PC-3 (cell line): ENCODE data around the gene PDE11A. TPM values are rescaled to one million over a fixed set of nuclear protein-coding genes. Genes with fewer than 3 reads are reported as not detected.

Experiments used
- ATAC-seq: fragments of 200-7000 bp; cut with Tn5 transposase; 2 replicates; pipeline ENCODE4 v1.9.1; 2020; ENCODE audit warnings: mild to moderate bottlenecking, moderate library complexity
- BruUV-seq: library from RNA; stranded (reverse); fragments of 400-500 nt; replicated peaks from 2 replicates; lab custom pipeline; 2021; lab: Mats Ljungman, UMichigan
- CTCF ChIA-PET: fragments of 300-600 bp; sonication (Branson Sonifier 250); formaldehyde crosslinking; loops from one replicate; lab custom pipeline; 2022; ENCODE audit warnings: antibody characterized with exemption; lab: Charles Lee
- POLR2A ChIA-PET: fragments of 300-600 bp; sonication (Branson Sonifier 250); formaldehyde crosslinking; loops from one replicate; lab custom pipeline; 2022; ENCODE audit warnings: antibody characterized with exemption; ENCODE audit not compliant: unreplicated experiment; lab: Charles Lee
- DNase-seq: peaks from one replicate; pipeline ENCODE4 v3.0.0-alpha.2; 2015
- H2AFZ ChIP-seq: fragments of 300-600 bp; sonication (generic); 2 replicates; pipeline ENCODE4 v1.6.0; 2016; ENCODE audit warnings: antibody characterized with exemption, low read length
- H3F3A ChIP-seq: fragments of 300-600 bp; sonication (generic); one replicate; pipeline ENCODE4 v1.6.0; 2017; ENCODE audit warnings: antibody characterized with exemption, low read length, control low read depth, mild to moderate bottlenecking; ENCODE audit not compliant: unreplicated experiment
- H3K27ac ChIP-seq: fragments of 300-600 bp; sonication (generic); 2 replicates; pipeline ENCODE4 v1.5.1; 2016; ENCODE audit warnings: mild to moderate bottlenecking, low read length
- H3K27me3 ChIP-seq: fragments of 300-600 bp; sonication (generic); 2 replicates; pipeline ENCODE4 v1.6.1; 2016; ENCODE audit warnings: low read length, mixed read lengths
- H3K36me3 ChIP-seq: fragments of 300-600 bp; sonication (generic); 2 replicates; pipeline ENCODE4 v1.6.1; 2016; ENCODE audit warnings: low read depth, mixed run types, low read length, mixed read lengths
- H3K4me1 ChIP-seq: fragments of 300-600 bp; sonication (generic); 2 replicates; pipeline ENCODE4 v1.5.1; 2016; ENCODE audit warnings: low read length; ENCODE audit not compliant: insufficient read depth
- H3K4me2 ChIP-seq: fragments of 300-600 bp; sonication (generic); 2 replicates; pipeline ENCODE4 v1.6.0; 2016; ENCODE audit warnings: low read length
- H3K4me3 ChIP-seq: fragments of 300-600 bp; sonication (generic); 2 replicates; pipeline ENCODE4 v1.5.1; 2016; ENCODE audit warnings: mild to moderate bottlenecking, low read length, mixed read lengths
- H3K79me2 ChIP-seq: fragments of 300-600 bp; sonication (generic); 2 replicates; pipeline ENCODE4 v1.6.1; 2017; ENCODE audit warnings: low read length, mixed read lengths
- H3K9ac ChIP-seq: fragments of 300-600 bp; sonication (generic); 2 replicates; pipeline ENCODE4 v1.6.0; 2016; ENCODE audit warnings: mild to moderate bottlenecking, low read length
- H3K9me2 ChIP-seq: fragments of 300-600 bp; sonication (generic); replicated peaks from 2 replicates; pipeline ENCODE4 v1.6.1; 2016; ENCODE audit warnings: mixed run types, low read length, mixed read lengths
- H3K9me3 ChIP-seq: fragments of 300-600 bp; sonication (generic); 2 replicates; pipeline ENCODE4 v1.6.1; 2016; ENCODE audit warnings: low read length, mixed read lengths
- H4K20me1 ChIP-seq: fragments of 300-600 bp; sonication (generic); 2 replicates; pipeline ENCODE4 v1.6.1; 2016; ENCODE audit warnings: low read length, mixed read lengths
- EZH2 ChIP-seq: fragments of 300-600 bp; sonication (generic); IDR thresholded peaks from one replicate; pipeline ENCODE4 v1.6.1; 2017; ENCODE audit warnings: antibody characterized with exemption, mild to moderate bottlenecking, low read length; ENCODE audit not compliant: unreplicated experiment
- EZH2phosphoT487 ChIP-seq: fragments of 300-600 bp; sonication (generic); IDR thresholded peaks from 2 replicates; pipeline ENCODE4 v1.6.1; 2018; ENCODE audit warnings: mild to moderate bottlenecking, antibody characterized with exemption, low read length, borderline replicate concordance
- intact Hi-C: fragments of 100-400 bp; cut with micrococcal nuclease; formaldehyde crosslinking; loops from 2 replicates; pipeline ENCODE4 v1.9.0; 2023
- total RNA-seq: library from RNA; depleted of rRNA; stranded (reverse); fragments of >200 nt; gene quantifications from 2 replicates; pipeline ENCODE4 v1.2.3, GENCODE V29; 2014
- TF ChIP-seq, protein P1 (sequence below): fragments of 300-600 bp; sonication (generic); conservative IDR thresholded peaks from 2 replicates; pipeline ENCODE4 v1.5.1; 2017; ENCODE audit warnings: antibody characterized with exemption, low read depth, mild to moderate bottlenecking, low read length

Gene PDE11A
- total RNA-seq, 1 experiment from 2014 or later: 0.15 TPM

DNA sequence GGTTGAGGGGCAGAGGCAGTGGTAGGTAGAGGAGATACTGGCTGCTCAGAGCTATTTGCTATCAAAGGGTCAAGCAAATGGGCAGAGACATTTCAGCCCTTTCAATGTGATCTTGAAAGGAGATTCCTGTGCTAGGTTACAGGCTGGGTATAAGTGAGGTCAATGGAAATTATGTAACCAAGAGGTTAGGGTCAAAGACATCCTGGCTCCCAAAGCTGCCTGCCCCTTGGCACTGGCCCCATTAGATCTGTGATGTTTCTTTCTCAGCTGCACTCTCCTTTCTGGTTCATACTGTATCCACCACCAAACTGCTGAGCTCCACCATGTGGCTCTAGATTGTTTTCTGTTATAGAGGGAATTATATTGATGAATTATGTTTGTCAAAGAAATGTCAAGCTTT lies 479.6 kb downstream of the PDE11A start:
- H3K27ac ChIP-seq: no peak overlapping the region
- no peaks in the 10 kb centered on the region for H3K79me2 ChIP-seq
- no peak overlapping the region for H3K9ac ChIP-seq
- H3K4me2 ChIP-seq: no peak overlapping the region
- no peak for DNase-seq
- BruUV-seq: no TSS peak
- intact Hi-C loops: no loop called here
- H3K4me1 ChIP-seq: no peaks in the 10 kb centered on the region
- ChIA-PET CTCF (no interaction called here), POLR2A (no interaction called here)
- H3K36me3 ChIP-seq: no peaks in the 10 kb centered on the region
- no peak for ATAC-seq
- H3K27me3 ChIP-seq: no peaks in the 10 kb centered on the region; the same call in 1 of the 2 replicates
- no peaks in the 10 kb centered on the region; the same call in 1 of the 2 replicates for H3K9me2 ChIP-seq
- no peaks in the 10 kb centered on the region for H3F3A ChIP-seq
- no peaks in the 10 kb centered on the region for H3K9me3 ChIP-seq
- TF ChIP-seq EZH2: no peak
- no peak for TF ChIP-seq EZH2phosphoT487
- TF ChIP-seq, protein P1, sequence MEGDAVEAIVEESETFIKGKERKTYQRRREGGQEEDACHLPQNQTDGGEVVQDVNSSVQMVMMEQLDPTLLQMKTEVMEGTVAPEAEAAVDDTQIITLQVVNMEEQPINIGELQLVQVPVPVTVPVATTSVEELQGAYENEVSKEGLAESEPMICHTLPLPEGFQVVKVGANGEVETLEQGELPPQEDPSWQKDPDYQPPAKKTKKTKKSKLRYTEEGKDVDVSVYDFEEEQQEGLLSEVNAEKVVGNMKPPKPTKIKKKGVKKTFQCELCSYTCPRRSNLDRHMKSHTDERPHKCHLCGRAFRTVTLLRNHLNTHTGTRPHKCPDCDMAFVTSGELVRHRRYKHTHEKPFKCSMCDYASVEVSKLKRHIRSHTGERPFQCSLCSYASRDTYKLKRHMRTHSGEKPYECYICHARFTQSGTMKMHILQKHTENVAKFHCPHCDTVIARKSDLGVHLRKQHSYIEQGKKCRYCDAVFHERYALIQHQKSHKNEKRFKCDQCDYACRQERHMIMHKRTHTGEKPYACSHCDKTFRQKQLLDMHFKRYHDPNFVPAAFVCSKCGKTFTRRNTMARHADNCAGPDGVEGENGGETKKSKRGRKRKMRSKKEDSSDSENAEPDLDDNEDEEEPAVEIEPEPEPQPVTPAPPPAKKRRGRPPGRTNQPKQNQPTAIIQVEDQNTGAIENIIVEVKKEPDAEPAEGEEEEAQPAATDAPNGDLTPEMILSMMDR: no peak
- no peaks in the 10 kb centered on the region for H4K20me1 ChIP-seq
- H3K4me3 ChIP-seq: no peak overlapping the region
- no peak overlapping the region for H2AFZ ChIP-seq

DNA sequence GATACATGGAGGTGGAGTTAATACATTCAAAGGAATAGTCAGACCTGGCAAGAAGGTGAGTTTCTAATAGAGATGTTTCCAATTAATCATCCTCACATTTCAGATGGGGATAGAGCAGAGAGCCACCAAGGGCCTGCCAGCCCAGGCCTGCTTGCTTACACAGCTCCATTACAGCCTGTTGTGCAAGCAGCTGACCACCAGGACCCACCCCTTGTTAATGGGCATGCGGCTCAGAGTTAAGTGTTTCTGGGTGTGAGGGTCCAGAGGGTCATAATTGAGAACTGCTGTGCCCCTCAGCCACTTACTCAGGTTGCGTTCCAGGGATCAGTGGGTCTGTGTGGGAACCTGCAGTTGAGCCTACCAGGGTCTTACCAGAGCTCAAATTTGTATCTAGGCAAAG lies 480.2 kb downstream of the PDE11A start:
- ChIA-PET CTCF (no interaction called here), POLR2A (no interaction called here)

DNA sequence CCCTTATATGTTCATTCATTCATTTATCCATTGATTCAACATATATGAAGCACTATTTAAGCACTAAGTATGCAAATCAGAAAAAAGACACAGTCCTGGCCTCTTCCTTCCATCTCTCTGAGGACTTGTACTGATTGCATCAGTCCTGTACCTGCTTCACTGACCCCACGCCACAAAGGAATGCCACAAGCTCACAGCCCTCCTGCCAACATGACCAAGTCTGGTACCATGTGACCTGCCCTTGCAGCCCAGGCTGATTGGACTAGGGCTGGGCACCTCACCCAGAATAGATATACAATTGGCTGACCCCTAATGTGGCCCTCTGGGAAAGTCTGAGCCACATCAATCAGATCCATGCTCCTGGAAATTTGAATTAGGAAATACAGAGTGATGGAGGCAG lies 483.4 kb downstream of the PDE11A start:
- H2AFZ ChIP-seq: no peak overlapping the region
- no peak overlapping the region for H3K9ac ChIP-seq
- intact Hi-C loops: no loop called here
- no peak for DNase-seq
- ChIA-PET POLR2A (no interaction called here), CTCF (interaction anchor here (0.7 kb wide), 1 partner anchor 15 kb away, joined by 3 read pairs; no protein-coding TSS in a partner anchor)
- no peak overlapping the region for H3K27ac ChIP-seq
- no peaks in the 10 kb centered on the region; the same call in 1 of the 2 replicates for H3K9me2 ChIP-seq
- BruUV-seq: no TSS peak
- H3F3A ChIP-seq: no peaks in the 10 kb centered on the region
- H3K4me2 ChIP-seq: no peak overlapping the region
- H4K20me1 ChIP-seq: no peaks in the 10 kb centered on the region
- ATAC-seq: no peak
- H3K27me3 ChIP-seq: no peaks in the 10 kb centered on the region
- TF ChIP-seq EZH2phosphoT487: no peak
- TF ChIP-seq EZH2: no peak
- TF ChIP-seq, protein P1: no peak
- H3K4me1 ChIP-seq: no peaks in the 10 kb centered on the region
- H3K9me3 ChIP-seq: no peaks in the 10 kb centered on the region
- H3K36me3 ChIP-seq: no peaks in the 10 kb centered on the region
- no peaks in the 10 kb centered on the region for H3K79me2 ChIP-seq
- H3K4me3 ChIP-seq: no peak overlapping the region

More for the DNA sequence above, 480.2 kb downstream of the PDE11A start:
- DNase-seq (no peak), ATAC-seq (no peak)
- Histone ChIP-seq H2AFZ (no peak overlapping the region), H4K20me1 (no peaks in the 10 kb centered on the region), H3K4me3 (no peak overlapping the region), H3F3A (no peaks in the 10 kb centered on the region), H3K27me3 (no peaks in the 10 kb centered on the region; the same call in 1 of the 2 replicates), H3K9ac (no peak overlapping the region), H3K9me2 (no peaks in the 10 kb centered on the region; the same call in 1 of the 2 replicates), H3K4me2 (no peak overlapping the region), H3K79me2 (no peaks in the 10 kb centered on the region), H3K9me3 (no peaks in the 10 kb centered on the region), H3K4me1 (no peaks in the 10 kb centered on the region), H3K36me3 (no peaks in the 10 kb centered on the region), H3K27ac (no peak overlapping the region)
- TF ChIP-seq EZH2: no peak
- intact Hi-C loops: no loop called here
- BruUV-seq: no TSS peak
